BJ (cell line): Measurements from ENCODE around the gene ATRN. TPM values are rescaled to one million over a fixed set of nuclear protein-coding genes. Genes with fewer than 3 reads are reported as not detected.

Source experiments
- CTCF ChIA-PET: fragments of 350-600 bp; formaldehyde crosslinking; extraction: SDS; loops from one replicate; lab custom pipeline; 2021; ENCODE audit warnings: antibody characterized with exemption, inconsistent platforms; lab: Yijun Ruan, JAX
- POLR2A ChIA-PET: fragments of 300-600 bp; sonication (Branson Sonifier 250); formaldehyde crosslinking; extraction: SDS; loops from one replicate; lab custom pipeline; 2021; ENCODE audit warnings: antibody characterized with exemption; lab: Charles Lee
- DNase-seq: peaks from one replicate; pipeline ENCODE4 v3.0.0-alpha.2; 2011; ENCODE audit warnings: low read depth
- H3K27me3 ChIP-seq: 2 replicates; pipeline ENCODE4 v1.6.0; 2011; ENCODE audit warnings: low read length; ENCODE audit not compliant: control insufficient read depth, insufficient read depth
- H3K36me3 ChIP-seq: 2 replicates; pipeline ENCODE4 v1.5.1; 2011; ENCODE audit warnings: low read length; ENCODE audit not compliant: control insufficient read depth, insufficient read depth
- H3K4me3 ChIP-seq: 2 replicates; pipeline ENCODE4 v1.5.1; 2011; ENCODE audit warnings: low read depth, mild to moderate bottlenecking, control low read depth, low read length
- polyA plus RNA-seq: library from polyadenylated mRNA; depleted of rRNA; stranded (reverse); fragments of >200 nt; gene quantifications from 2 replicates; pipeline ENCODE4 v1.2.3, GENCODE V29; 2011
- TF ChIP-seq, protein P1 (sequence below): IDR thresholded peaks from 2 replicates; pipeline ENCODE4 v1.5.1; 2011; ENCODE audit warnings: low read depth, mild to moderate bottlenecking, control low read depth, inconsistent platforms, low read length, moderate library complexity; ENCODE audit not compliant: insufficient read depth

Gene ATRN
- polyA plus RNA-seq, 1 experiment = 55.7 TPM

GRCh38 chr20:3670511-3670910 lies 199.7 kb downstream of the ATRN start:
- CTCF ChIA-PET = interaction anchor here (0.6 to 15.3 kb wide), 4 partner anchors 38 to 114 kb away, joined by 3 to 331 read pairs (median 6); partner anchors contain the start of gene SIGLEC1
- POLR2A ChIA-PET = no interaction called here

DNA sequence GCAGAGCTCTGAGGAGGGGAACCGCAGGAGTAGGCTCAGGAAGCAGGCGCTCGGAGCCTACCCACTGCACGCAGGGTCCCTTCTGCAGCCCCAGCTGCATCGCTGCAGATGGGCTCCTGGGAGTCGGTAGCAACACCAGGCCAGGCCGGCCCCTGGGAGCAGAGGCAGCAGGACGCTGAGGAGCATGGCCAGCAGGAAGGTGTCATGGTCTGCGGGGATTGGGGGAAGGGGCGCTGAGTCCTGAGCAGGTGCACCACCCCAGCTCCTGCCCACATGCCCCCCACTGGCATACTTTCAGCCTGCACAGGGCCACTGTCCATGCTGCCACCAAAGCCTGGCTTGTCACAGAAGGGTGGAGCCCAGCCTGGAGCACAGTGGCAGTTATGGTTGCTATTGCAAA lies 200.1 kb downstream of the ATRN start:
- H3K4me3 ChIP-seq = no peak overlapping the region
- H3K36me3 ChIP-seq = peaks cover 55% of the 10 kb centered on the region
- DNase-seq = no peak
- no peaks in the 10 kb centered on the region for H3K27me3 ChIP-seq
- TF ChIP-seq, protein P1, sequence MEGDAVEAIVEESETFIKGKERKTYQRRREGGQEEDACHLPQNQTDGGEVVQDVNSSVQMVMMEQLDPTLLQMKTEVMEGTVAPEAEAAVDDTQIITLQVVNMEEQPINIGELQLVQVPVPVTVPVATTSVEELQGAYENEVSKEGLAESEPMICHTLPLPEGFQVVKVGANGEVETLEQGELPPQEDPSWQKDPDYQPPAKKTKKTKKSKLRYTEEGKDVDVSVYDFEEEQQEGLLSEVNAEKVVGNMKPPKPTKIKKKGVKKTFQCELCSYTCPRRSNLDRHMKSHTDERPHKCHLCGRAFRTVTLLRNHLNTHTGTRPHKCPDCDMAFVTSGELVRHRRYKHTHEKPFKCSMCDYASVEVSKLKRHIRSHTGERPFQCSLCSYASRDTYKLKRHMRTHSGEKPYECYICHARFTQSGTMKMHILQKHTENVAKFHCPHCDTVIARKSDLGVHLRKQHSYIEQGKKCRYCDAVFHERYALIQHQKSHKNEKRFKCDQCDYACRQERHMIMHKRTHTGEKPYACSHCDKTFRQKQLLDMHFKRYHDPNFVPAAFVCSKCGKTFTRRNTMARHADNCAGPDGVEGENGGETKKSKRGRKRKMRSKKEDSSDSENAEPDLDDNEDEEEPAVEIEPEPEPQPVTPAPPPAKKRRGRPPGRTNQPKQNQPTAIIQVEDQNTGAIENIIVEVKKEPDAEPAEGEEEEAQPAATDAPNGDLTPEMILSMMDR = no peak
- CTCF ChIA-PET = interaction anchor here (0.6 to 15.3 kb wide), 5 partner anchors 37 to 115 kb away, joined by 3 to 331 read pairs (median 4); partner anchors contain the start of gene SIGLEC1
- POLR2A ChIA-PET = no interaction called here

More at GRCh38 chr20:3670511-3670910, 199.7 kb downstream of the ATRN start:
- Histone ChIP-seq H3K36me3 (peaks cover 50% of the 10 kb centered on the region), H3K27me3 (no peaks in the 10 kb centered on the region), H3K4me3 (no peak overlapping the region)
- TF ChIP-seq, protein P1 = peak; percentile 32; the same call in 1 of the 2 replicates
- DNase-seq = no peak

- DNase-seq = no peak
- Histone ChIP-seq H3K27me3 (no peaks in the 10 kb centered on the region), H3K36me3 (peaks cover 60% of the 10 kb centered on the region), H3K4me3 (no peak overlapping the region)
- TF ChIP-seq, protein P1 = no peak
- ChIA-PET CTCF (interaction anchor here (1.9 to 15.3 kb wide), 2 partner anchors 36 to 42 kb away, joined by 8 to 331 read pairs; partner anchors contain the start of gene SIGLEC1), POLR2A (no interaction called here)
Observed at GRCh38 chr20:3671986-3672546, 201.2 kb downstream of the ATRN start.

DNA sequence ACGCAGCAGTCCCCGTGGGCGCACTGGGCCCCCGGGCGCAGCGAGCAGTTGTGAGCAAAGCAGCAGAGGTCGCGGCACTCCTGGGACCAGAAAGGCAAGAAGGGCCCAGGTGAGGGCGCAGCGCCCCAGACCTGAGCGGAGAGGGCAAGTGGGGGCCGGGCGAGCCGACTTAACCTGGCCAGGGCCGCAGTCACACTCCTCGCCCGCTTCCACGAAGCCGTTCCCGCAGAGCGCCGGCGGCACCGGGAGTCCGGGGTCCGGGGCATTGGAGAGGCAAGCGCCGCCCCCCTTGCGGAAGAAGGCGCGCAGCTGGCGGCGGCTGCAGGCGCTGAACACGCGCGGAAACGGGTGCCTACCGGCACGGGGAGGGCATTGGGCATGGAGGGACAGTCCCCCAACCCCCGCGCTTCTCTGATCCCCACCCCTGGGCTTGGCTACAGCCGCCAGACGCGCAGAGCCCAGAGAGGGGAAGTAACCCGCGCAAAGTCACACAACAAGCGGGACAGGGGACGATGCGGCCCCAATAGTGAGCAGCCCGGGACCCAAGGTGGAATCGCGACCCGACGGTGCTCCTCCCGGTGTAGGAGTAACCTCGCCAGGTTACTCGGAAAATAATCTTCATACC lies 201.8 kb downstream of the ATRN start:
- DNase-seq = no peak
- POLR2A ChIA-PET = no interaction called here
- Histone ChIP-seq H3K36me3 (peaks cover 63% of the 10 kb centered on the region), H3K27me3 (no peaks in the 10 kb centered on the region), H3K4me3 (no peak overlapping the region)
- CTCF ChIA-PET = interaction anchor here (1.5 to 15.3 kb wide), 4 partner anchors 25 to 41 kb away, joined by 4 to 331 read pairs (median 10); partner anchors contain the start of gene SIGLEC1
- TF ChIP-seq, protein P1 = no peak
